Testis (tissue), 2 donors: ENCODE results near the gene ENAH.

Source experiments
- POLR2A ChIP-seq: fragments of 450-650 bp; IDR thresholded peaks from one replicate; pipeline ENCODE4 v1.6.1; 2017; ENCODE audit warnings: antibody characterized with exemption, mild to moderate bottlenecking, moderate library complexity
- TF ChIP-seq, protein P1 (sequence below), 3 experiments: fragments of 450-650 bp in 2 of 3; fragments of 200-600 bp in 1 of 3; sonication (generic) in 1 of 3; IDR thresholded peaks; one replicate each; pipeline ENCODE4 v1.5.1; 2016 to 2019; ENCODE audit warnings: antibody characterized with exemption in 3 of 3, mild to moderate bottlenecking in 2 of 3, moderate library complexity in 1 of 3

GRCh38 chr1:225460737-225461532 is 192.0 kb downstream of the ENAH start:
- no peak for TF ChIP-seq POLR2A
- TF ChIP-seq, protein P1, sequence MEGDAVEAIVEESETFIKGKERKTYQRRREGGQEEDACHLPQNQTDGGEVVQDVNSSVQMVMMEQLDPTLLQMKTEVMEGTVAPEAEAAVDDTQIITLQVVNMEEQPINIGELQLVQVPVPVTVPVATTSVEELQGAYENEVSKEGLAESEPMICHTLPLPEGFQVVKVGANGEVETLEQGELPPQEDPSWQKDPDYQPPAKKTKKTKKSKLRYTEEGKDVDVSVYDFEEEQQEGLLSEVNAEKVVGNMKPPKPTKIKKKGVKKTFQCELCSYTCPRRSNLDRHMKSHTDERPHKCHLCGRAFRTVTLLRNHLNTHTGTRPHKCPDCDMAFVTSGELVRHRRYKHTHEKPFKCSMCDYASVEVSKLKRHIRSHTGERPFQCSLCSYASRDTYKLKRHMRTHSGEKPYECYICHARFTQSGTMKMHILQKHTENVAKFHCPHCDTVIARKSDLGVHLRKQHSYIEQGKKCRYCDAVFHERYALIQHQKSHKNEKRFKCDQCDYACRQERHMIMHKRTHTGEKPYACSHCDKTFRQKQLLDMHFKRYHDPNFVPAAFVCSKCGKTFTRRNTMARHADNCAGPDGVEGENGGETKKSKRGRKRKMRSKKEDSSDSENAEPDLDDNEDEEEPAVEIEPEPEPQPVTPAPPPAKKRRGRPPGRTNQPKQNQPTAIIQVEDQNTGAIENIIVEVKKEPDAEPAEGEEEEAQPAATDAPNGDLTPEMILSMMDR (IDR thresholded peaks at IDR 0.05) = no peak
